HG03571 (cell line): ENCODE measurements around the gene ARHGAP31.
A peak's percentile ranks its signal among the peaks of the same experiment; 100 is the strongest.
"Not testable (repeated sequence)": the region's sequence is repeated elsewhere in the genome, so short reads cannot be mapped to it uniquely, and the experiment has no call there.

Experiments
- ATAC-seq: cut with Tn5 transposase; IDR thresholded peaks from one replicate; pipeline ENCODE4 v1.9.1; 2021; ENCODE audit not compliant: unreplicated experiment

Gene ARHGAP31

DNA sequence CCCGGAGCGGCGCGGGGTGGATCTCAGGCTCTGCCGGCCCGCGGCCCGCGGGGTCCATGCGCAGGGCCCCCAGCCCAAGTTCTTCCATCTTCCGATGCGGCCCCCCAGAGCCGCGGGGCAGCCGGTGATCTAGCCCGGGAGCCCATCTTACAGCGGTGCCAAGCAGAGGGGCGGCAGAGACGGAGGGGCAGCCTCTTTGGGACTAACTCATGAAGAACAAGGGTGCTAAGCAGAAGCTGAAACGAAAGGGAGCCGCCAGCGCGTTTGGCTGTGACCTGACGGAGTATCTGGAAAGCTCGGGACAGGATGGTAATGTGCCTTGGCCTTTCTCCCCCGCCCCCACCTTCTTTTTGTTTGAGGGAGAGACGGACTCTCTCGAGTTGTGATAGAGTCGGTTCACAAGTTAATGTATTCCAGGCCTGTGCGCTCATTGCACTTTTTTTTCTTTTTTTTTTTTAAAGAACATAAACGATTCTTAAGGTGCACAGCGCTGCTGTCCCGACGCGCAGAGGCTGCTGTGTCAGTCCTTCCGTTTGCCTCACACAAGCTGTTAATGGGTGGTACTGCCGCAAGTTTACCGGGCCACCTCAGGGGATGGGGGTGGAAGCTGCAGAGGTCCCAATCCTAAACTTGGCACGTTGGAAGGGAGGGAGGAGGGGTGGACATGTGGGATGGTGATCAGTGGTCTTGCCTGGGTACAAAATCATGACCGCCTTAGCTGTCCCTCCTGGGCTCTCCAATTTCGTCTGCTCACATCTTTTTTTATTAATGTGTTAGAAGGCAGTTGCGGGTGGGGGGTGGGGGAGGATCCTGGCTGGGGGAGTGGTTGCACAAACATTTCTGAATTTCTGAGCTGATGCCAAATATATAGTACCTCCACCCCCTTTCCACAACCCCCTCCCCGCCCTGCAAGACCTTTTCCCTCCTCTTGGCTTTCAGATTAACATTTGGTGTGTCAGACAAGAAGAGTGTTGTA, 801 bp downstream of the ARHGAP31 start:
- peak; percentile 31 for ATAC-seq

DNA sequence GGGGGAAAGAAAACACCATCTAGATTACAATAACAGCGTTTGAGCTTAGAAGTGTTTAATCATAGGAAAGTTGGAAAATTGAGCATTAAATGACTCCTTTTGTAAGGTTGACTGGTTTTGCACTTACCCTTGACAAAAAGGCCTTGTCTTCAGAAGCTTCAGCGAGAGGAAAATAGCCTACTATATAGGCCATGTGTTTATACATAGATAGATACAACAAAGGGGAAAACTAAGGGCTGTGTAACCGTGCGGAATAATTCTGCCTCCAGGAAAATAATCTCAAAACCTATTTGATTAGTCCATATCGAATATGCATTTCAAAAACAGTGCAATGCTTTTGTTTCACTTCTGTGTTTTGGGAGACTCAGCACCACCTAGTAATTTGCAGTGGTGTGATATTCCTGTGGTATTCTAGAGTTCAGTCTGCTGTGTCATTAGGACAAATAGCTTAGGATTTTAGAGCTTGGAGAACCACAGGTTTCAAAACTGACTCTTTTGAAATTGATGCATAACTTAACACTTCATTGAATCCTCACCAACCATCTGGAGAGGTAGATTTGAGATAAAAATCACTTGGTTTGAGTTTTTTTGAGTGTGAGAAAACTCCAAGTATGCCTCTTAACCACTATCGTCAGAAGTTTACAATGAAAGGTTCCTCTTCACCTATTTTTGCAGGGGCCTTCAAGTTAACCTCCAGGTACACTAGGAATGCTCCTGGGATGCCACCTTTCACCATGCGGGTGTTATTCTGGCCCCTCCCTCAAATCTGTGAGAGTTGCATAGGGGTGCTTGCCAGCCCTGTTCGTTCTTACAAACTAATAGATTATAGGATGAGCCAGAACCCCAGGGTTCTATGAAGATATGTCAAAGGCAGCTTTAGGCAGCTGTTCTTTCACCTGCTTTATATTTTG, 1.9 kb downstream of the ARHGAP31 start:
- no peak for ATAC-seq

GRCh38 chr3:119296727-119297122, 2.5 kb downstream of the ARHGAP31 start:
- ATAC-seq = no peak

- ATAC-seq = no peak
Observed at GRCh38 chr3:119297169-119297568, 3.0 kb downstream of the ARHGAP31 start.

- no peak for ATAC-seq
Observed at GRCh38 chr3:119298565-119298941, 4.4 kb downstream of the ARHGAP31 start.

GRCh38 chr3:119300991-119301391, 6.8 kb downstream of the ARHGAP31 start:
- ATAC-seq = no peak

DNA sequence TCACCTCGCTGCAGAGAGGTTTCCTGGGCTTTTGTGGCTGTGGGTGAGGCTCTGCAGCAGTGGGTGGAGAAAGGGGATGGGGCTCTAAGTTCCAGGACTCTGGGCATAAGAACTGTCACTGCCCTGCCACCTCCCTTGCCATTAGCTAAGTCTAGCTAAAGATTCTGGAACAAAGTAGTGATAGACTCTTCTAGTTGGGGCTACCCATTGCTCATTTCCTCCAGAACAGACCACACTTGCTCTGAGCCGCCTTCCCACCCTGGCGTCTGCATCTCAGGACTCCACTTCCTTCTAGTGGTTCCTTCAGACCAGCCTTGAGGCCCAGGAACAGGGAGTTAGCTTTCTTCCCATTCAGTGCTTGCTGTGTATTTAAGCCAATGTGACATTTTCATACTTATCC, 7.5 kb downstream of the ARHGAP31 start:
- ATAC-seq = no peak

DNA sequence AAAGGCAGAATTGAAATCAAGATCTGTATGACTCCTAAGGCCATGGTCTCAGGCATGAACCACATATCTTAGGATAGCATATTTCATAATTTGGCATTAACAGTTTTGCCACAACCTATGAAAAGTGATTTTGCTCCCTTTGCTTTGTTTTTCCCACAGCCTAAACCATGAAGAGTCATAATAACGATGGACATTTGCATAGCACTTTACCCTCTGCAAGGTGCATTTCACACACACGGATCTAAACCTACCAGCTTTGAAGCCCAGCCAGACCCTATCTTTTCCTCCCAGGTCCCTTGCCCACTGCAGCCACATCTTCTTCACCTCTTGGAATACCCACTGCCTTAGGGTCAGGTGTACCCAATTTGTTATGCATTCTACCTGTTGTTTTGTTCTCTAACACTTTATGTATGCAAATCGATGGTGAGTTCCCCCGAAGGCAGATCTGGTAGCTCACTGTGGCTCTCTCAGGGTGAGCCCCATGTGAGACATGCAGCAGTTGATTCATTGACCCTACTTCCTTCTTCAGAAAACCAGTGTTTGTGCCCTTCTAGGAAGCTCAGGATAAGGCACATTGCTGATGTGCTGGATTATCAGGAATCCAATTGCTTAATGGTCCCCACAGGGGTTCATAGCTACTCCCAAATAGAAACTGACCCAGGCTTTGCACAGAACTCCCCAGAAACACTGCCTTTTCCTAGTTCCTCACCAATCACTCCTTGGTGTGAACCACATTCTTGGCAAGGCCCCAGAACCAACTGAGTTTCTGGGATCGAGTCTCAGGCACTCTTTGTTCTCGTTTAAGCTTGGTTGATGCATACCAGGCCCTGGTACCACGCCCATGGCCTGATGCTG, 8.7 kb downstream of the ARHGAP31 start:
- ATAC-seq = peak; percentile 55

- ATAC-seq = no peak
Observed at GRCh38 chr3:119304201-119304713, 10.1 kb downstream of the ARHGAP31 start.

- no peak for ATAC-seq
Observed at GRCh38 chr3:119305286-119305685, 11.1 kb downstream of the ARHGAP31 start.

GRCh38 chr3:119306378-119306777, 12.2 kb downstream of the ARHGAP31 start:
- not testable (repeated sequence) for ATAC-seq

DNA sequence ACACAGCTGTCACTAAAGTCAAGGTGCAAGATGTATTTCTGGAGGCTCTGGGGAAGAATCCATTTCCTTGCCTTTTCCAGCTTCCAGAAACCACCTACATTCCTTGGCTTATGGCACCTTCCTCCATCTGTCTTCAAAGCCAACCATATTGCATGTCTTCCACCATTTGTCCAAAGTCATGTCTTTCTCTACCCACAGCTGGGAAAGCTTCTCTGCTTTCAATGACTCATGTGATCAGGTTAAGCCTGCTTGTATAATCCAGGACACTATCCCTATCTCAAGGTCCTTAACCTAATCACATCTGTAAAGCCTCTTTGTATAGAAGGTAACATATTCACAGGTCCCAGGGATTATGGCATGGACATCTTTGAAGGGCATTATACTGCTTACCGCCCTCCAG, 14.2 kb downstream of the ARHGAP31 start:
- no peak for ATAC-seq

DNA sequence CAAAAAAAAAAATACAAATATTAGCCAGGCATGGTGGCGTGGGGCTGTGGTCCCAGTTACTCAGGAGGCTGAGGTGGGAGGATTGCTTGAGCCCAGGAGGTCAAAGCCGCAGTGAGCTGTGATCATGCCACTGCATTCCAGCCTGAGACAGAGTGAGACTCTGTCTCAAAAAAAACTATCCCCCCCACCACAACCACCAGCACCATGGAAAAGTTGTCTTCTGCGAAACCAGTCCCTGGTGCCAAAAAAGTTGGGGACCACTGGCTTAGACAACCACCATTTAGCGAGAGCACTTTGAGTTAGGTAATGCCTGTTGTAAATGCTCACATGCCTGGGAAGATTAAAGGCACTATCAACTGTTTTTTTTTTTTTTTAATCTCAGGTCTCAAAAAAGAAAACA, 15.4 kb downstream of the ARHGAP31 start:
- no peak for ATAC-seq

DNA sequence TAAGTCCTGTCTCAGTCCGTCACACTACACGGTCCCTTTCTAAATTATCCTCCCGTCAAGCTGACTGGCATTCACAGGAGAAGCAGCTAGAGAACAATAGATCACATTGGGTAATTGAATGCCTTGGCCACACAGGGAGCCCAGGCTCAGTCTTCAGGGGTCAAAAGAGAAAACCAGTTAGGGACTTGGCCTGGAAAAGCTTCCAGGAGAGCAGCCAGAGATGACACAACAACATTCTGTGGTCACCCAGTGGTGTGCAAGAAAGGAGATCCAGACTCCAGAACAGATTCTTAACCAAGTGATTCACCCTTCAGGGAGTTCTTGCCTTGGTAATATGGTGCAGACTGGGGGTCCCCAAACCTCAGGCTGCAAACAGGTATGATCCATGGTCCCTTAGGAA, 15.9 kb downstream of the ARHGAP31 start:
- no peak for ATAC-seq

- no peak for ATAC-seq
Observed at GRCh38 chr3:119311081-119311925, 17.1 kb downstream of the ARHGAP31 start.

DNA sequence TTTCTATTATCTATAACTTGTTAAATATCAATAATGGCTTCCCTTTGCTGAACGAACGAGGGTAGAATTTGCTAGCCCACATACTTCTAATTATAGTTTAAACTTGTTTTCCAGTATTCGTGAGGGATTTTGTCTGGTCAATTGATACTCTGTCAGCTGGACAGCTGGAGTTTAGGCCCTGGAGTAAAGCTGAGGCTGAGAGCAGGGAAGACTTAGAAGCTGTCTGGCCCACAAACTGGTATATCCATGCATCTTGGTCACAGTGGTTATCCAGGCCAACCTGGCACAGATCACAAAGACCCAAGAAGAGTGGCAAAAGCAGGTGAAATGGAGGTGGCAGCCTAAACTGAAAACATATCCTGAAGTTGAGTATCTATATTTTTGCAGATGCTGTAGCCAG, 19.3 kb downstream of the ARHGAP31 start:
- ATAC-seq = no peak

DNA sequence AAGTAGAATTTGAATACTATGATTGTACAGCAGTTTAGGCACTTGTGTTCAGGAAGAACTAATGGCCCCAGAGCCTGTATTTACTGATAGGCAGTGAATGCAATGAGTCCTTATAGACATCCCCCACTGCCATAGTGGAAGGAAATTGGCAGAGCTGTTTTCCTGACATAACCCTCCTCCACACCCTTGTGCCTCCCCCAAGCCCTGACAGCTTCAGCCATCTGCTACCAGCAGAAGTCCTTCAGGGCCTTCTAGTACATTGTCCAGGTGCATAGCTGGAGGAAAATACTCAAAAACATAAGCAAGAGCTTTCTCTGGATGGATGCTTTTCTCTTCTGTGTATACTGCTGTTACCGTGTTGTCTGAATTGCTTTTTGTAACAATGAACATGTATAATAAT, 20.6 kb downstream of the ARHGAP31 start:
- ATAC-seq = no peak

- ATAC-seq = no peak
Observed at GRCh38 chr3:119315600-119316312, 21.6 kb downstream of the ARHGAP31 start.

DNA sequence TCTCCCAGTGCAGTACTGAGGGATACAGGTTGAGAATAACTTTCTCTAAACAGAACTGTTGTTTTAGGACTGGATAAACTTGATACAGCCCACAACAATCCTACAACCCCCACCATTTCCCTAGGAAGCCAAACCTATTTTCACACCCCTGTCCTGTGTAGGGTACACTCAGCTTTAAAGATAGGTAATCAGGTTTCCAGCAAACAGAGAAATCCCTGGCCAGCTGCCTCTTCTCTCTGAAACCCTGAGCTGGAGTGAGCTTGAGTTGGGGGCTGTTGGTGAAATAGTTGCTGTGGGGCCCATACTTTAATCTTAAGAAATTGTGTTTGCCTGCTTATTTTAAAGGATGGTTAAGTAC, 22.1 kb downstream of the ARHGAP31 start:
- no peak for ATAC-seq
